OCI-M2 (cell line): ENCODE data around the gene CLCN3.
"Not testable (repeated sequence)": the region's sequence is repeated elsewhere in the genome, so short reads cannot be mapped to it uniquely, and the experiment has no call there.

Experiments used
- DNase-seq: peaks from one replicate; lab custom pipeline; 2025; ENCODE audit not compliant: unreplicated experiment; lab: John Stamatoyannopoulos, UW

CLCN3 gene

DNA sequence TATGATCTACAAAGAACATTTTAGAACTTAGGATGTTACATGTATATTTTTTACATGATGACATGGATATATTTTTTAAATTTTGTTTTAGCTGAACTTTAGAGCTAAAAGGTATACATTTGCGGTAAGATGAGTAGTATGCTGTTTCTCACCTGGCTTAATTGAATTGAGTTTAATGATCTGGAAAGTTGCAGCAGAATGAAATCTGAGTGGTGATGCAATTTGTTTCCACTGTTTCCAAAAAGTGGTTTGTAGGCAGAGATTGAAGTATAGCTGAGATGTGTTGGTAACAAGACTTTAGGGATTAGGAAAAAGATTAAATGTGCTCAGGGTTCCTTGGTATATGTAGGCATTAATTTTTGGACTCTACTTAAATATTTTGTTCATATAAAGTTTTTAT, 69.3 kb downstream of the CLCN3 start:
- no peak for DNase-seq

DNA sequence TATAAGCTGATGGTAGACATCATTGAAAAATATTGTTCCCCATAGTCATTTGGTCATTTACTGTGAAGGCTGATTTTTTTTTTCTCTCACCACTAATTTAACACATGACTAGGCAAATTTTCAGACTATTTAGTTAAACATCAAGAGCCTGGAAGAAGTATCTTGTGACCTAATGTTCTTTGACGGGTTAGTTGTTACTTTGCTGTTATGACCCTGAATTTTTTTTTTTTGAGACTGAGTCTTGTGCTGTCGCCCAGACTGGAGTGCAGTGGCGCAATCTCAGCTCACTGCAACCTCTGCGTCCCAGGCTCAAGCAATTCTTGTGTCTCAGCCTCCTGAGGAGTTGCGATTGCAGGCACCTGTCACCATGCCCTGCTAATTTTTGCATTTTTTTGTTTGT, 70.4 kb downstream of the CLCN3 start:
- no peak for DNase-seq

DNA sequence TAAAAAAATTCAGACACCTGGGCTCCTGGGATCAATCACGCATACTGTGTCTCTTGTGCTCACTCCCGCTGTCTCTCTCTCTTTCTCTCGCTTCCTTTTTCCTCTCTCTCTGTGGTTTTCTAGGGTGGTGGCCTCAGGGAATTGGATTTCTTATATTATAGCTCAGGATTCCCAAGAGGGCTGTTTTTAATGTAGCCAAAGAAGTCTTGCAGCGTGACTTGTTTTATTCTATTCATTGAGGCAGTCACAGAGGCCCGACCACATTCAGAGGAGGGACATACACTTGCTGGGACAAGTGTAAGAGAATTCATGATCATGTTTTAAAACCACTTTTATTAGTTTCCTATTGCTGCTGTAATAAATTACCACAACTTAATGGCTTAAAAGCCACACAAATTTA, 78.0 kb downstream of the CLCN3 start:
- no peak for DNase-seq

DNA sequence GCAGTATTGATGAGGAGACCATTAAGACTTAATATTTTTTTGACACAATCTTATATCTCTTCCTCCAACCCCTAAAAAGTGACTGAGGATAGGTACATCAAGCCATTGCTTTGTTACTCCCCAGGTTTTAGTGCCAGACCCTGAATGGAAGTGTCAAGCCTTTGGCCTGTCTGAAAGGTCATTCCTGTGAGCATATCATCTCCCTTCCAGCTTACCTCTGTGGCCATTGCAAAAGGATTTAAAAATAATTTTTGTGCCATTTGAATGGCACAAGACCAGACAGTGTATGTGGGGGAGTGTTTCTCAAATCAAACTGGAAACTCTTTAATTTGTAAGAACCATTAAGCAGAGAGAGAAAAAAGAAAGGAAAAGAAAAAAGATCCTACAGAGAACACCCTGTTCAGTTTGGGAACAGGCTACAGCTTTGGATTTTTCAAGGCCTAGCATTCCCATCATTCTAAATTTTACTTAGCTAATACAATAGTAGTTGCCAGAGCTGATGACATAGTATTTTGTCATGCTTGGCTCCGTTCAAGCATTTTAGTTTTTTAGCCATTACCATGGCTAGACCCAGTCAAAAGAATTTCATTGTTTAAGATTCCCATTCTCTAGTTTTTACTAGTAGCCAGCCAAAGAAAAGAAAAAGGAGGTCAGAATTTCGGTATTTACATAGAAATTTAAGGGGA, 87.7 kb downstream of the CLCN3 start:
- no peak for DNase-seq

DNA sequence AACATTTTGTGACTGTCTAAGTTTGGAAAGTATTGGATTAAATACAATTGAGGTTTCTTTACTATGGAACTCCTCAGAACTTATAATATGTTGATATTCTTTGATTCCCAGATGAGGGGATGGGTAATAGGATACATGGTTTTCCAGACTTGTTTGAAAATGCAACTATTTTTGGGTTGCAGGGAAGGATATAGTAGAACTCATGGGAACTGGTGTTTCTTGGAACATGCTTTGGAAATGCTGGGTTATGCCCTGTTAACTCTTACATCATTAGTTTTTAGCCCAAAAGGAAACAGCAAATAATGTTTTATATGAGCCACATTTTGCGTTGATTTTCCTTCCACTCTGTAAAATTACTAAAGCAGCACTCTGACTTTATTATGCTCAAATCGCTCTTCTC, 95.4 kb downstream of the CLCN3 start:
- DNase-seq = no peak

DNA sequence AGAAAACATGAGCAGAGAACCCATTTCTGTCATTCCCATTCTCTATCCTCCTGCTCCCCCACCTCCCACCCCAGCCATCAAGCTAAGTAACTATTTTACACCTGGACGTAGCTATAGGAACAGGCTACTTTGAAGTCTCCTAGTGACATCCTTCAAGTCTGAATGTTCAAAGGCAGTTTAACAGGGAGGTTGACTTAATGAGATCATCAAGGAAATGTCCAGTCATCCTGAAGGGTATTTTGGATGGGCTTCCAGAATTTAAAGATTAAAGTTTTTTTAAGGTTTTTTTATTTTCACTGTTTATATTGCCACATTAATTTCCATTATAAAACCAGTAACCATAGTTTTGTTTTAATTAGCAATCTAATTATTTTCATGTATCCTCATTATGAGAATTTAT, 96.3 kb downstream of the CLCN3 start:
- no peak for DNase-seq

DNA sequence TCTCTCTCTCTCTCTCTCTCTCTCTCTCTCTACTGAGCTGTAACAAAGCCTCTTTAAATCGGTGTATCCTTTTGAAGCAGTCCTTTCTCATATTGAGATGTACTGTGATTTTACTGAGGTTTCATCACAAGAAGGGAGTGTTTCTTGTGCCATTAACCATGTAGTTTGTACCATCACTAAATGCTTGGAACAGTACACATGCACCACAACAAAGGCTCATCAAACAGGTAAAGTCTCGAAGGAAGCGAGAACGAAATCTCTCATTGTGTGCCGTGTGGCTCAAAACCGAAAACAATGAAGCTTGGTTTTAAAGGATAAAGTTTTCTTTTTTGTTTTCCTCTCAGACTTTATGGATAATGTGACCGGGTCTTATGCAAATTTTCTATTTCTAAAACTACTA, 100.2 kb downstream of the CLCN3 start:
- DNase-seq = no peak

DNA sequence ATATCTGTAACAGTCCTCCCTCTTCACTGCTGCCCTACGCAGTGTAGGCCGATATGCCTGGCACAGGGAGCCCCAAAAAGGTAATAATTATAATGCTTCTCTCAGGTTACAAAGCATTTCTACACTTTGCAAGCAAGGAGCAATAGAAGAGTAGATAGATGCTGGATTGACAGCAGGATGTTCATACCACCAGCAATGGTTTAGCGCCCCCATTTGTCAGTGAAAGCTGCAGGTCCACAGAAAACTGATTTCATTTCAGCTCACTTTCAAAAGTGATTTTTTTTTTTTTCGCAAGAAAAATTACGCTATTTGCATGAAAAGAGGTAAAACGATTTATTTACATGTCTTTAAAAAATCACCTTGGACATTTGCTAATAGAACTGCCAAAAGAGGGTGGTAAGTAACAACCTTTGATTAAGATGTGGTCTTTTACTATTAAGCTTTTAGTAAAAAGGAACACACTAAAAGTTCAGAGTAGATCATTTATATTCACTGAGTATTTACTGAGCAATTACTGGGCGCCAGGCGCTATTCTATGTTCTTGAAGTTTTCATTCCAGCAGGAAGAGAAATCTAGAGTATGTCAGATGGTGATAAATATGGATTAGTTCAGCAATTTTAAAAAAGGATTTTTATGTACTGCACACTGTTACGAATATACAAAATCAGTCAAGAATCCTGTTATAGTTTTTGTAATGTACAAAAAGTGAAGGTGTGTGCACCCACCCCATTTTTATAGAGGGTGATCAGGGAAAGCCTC, 103.0 kb downstream of the CLCN3 start:
- no peak for DNase-seq

DNA sequence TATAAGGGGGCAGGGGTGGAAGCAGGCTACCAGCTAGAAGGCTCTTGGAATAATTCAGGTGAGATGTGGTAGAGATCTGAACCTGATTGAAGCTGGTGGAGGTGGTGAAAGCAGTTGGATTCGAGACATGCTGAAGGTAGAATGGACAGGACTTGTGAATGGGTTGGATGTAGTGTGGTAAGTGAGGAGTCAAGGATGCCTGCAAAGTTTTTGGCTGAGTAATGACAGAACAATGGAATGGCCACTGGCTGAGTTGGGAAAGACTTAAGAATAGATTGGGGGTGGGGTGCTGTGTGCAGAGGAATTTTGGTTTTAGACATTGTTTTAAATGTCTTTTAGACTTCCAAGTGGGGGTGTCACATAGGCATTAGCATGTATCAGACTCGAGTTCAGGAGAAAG, 103.9 kb downstream of the CLCN3 start:
- no peak for DNase-seq

DNA sequence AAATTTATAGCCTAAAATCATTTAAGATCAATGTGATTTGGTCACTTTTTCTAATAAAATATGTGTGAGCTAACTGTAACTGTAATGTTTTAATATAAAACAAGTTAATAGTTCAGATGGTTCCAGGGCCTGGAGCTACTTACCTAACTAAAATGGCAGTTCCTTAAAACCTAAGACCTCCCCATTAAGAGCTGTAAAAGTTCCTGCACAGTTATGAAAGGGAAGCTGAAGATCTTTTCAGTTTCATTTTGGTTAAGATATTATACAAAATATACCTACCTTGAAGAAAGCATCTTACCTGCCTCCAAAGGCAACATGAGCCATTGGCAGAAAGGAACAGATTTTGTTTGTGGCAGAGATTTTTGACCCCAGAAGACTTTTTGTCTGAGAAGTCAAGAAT, 107.2 kb downstream of the CLCN3 start:
- no peak for DNase-seq

DNA sequence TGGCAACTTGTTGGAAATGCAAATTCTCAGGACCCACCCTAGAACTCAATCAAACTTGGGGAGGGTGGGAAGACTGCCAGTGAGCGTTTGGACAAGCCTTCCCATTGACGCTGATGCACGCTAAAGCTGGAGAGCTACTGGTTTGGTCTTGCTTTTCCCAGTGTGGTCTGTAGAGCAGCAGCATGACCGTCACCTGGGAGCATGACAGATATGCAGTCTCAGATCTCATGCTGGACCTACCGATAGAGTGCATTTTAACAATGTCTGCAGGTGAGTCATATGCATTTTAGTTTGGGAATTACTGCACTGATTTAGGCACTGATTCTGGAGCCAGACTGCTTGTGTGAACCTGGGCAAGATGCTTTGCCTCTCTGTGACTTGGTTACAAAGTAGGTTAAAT, 110.2 kb downstream of the CLCN3 start:
- no peak for DNase-seq

DNA sequence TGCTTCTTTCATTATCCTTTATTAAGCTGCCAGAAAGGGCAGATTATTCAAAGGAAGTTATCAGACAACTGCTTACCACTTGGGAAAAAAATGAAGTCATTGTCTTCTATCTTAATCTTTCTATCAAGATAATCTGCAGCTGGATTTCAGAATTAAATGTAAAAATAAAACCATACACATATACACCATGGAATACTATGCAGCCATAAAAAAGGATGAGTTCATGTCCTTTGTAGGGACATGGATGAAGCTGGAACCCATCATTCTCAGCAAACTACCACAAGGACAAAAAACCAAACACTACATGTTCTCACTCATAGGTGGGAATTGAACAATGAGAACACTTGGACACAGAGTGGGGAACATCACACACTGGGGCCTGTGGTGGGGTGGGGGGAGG, 118.2 kb downstream of the CLCN3 start:
- not testable (repeated sequence) for DNase-seq

DNA sequence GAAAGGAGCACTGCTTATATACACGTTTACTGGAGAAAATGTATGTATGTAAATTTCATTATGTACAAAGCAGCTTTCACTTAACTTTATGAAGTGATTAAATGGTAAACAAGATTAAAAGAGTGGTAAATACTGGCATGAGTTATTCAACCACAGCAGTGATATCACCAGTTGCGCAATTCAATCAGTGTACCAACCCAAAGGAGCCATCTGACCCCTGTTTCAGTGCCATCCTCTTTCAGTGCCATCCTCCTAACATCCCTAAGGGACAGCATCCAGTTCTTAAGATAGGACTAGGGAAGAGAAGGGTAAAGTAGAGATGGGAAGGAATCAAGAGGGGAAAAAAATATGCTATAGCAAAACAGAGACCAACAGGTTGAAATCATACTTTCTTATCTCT, 121.2 kb downstream of the CLCN3 start:
- DNase-seq = no peak

DNA sequence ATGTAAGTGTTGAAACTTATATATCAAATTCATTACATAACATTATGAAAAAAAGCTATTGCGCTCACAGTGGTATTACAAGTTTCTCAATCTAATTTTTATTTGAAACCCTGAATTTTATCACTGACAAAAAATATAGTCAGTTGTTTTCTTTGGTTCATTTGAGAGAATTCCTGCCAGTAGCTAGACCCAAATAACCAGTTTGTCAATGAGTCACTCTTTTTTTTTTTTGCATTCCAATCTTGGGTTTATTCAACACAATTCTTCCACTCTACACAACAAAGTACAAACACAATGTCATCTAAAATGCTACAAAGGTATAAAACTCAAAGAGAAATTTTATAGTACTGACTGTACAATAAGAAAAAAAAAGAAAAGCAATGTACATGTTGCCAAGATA, 124.2 kb downstream of the CLCN3 start:
- DNase-seq = no peak

DNA sequence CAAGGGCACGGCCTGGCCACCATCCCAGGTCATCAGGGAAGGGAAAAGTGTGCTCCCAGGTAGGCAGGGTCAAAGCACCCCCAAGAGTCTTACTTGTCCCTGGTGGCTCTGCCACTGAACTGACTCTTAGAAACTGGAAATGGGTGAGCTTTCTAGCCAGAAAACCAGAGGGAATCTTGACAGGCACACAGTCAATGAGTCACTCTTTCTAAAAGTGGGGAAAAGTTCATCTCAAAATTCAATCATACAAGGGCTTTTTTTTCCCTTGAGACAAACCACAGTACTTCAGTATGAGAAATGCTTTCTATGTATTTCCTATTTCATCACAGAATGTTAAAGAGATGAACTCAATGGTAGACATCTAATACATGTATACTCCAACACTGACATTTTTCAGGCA, 124.9 kb downstream of the CLCN3 start:
- no peak for DNase-seq

DNA sequence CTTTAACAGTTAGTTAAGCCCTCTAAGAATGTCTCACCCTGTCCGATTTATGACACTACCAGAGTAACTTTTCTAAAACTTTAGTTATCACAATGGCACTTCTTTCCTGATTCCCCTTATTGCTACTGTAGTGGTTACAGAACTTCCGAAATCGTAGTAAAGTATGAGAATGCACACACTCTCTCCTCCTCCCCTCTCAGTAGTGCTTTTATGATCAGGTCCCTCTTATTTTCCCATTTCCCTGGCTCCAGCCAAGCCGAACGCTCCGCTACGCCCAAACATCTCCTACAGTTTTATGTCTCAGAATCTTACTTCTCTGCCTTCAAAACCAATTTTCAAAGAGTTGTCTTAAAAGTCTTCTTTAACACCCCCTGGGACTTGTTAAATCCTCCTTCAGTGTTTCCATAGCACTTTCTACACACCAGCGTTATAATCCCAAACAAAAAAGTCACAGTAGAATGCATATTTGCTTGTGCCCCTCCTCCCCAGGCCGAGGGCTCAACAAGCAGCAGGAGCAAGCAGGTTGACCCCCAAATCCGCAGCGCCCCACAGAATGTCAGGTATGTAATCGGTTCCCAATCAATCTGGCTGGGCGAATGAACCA, 136.7 kb downstream of the CLCN3 start:
- no peak for DNase-seq

DNA sequence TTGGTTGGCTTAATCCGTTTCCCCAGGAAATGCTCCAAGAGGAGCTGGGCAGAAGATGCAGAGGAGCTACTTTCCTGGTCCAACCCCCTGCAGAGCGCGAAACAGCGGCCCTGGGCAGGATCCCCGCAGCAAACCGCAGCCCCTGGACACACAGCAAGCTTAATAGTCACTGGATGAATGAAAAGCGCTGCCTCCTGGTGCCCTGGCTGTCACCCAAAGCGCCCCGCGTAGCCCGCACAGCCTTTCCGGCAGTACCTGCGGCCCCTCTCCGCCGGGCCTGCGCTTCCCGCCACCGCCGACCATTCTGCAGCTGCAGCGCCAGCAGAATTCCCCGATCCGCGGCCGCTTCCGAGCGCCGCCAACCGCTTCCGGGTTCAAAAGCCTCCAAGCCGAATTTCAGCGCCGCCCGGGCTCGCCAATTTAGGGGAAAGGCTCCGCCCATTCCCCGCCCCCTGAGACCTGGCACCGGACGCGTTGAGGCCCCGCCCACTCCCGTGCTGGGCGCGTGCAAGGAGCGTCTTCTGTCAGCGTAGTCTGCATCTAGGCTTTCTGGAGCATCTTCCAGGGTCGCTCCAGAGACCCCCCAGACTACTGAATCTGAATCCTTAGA, 137.3 kb downstream of the CLCN3 start, which contains the start of gene HPF1:
TSS of gene HPF1 (minus strand) at position 370 of the 610 bp plus-strand sequence. CDS start at position 303, 67 bp downstream.
- peak; percentile 46 for DNase-seq

DNA sequence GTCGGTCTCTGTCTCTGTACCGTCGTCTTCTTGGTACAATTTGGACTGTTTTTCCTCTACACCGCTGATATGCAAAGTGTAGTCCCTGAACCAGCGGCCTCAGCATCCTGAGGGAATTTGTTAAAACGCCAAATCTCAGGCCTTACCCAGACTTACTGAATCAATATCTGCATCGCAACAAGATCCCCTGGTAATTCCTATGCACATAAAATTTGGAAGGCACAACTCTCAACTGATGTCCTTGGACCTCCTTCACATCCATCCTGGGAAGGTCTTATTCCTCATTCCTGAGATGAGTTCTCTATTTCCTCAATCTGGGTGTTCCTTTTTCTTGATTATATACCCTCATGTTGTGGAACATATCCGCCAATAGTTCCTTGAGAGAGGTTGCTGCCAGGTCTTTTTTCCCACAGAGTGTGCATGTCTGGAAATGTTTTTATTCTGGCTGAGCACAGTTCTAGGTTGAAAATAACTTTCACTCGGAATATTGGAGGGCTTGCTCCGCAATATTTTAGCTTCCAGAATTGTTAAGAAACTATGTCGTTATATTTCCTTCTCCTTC, 138.1 kb downstream of the CLCN3 start:
- no peak for DNase-seq

DNA sequence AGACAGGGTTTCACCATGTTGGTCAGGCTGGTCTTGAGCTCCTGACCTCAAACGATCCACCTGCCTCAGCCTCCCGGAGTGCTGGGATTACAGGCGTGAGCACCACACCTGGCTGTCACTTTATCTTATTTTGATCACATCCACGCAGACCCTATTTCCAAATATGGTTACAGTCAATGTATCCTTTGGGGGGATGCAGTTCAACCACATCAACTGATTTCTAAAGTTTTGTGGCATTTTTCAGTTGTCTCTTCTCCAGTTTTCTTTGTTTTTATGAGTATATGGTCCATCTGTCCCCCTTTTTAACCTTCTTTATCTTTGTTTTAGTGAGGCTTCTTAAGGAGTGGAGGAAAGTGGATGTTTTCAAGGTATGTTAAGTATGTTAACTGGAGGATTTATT, 141.5 kb downstream of the CLCN3 start:
- DNase-seq = no peak

DNA sequence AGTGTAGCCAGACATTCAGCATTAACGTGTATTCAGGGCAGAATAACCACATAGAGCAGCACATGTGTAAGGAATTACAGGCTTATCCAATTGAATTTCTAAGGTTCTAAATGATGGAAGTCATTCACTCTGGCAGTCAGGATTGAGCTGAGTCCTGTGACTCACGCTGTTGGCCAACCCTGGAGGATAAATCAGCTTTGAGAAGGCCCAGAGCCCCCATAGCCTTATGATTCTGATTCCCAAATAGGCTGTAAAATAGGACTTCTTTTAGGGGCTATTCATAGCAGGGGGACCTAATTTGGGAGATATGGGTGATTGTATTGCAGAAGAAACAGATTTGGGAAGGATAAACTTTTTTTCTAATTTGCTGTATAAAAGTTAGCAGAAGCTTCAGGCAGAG, 145.5 kb downstream of the CLCN3 start:
- DNase-seq = no peak

DNA sequence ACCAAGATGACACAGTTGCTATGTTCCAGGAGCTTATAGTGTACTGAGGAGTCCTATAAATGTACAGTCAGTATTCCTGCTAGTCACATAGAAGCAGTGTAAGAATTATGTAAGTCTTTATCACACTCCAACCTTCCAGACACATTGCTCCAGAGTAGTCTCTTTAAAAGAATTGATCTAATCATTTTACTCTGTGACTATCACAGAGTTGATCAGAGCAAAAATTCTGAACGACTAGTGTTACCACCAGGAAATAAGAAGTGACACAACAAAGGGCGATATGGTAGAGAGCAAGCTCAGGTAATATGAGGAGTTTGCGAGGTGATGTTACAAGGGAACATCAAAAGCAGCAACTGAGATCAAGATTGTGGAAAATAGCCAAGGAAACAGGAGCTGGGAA, 146.4 kb downstream of the CLCN3 start:
- no peak for DNase-seq

DNA sequence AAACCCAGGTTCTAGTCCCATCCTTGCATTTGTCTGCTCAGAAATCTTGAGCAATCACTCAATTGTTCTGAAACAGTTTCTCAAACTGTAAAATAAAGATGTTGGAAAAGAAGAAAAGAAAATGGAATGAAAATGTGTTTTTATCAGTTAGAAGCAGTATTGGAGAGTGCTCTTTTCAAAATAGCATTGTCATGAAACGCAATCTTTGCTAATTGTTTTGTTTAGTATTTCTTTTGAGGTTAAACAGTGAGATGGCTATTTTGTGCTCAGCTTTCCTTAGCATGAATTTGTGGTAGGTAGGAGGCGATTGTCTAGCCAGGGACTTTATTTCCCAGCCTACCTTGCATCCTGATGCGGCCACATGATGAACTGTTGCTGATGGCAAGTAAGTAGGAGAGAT, 148.0 kb downstream of the CLCN3 start:
- no peak for DNase-seq
